GM12864 (cell line): Measurements from ENCODE around the gene ACVR1C.

Source experiments
- DNase-seq: peaks from one replicate; pipeline ENCODE4 v3.0.0-alpha.2; 2011; ENCODE audit warnings: low read depth
- H3K4me3 ChIP-seq: 2 replicates; pipeline ENCODE4 v1.5.1; 2011; ENCODE audit warnings: mild to moderate bottlenecking, low read depth, low read length, control low read depth
- CTCF ChIP-seq: IDR thresholded peaks from 2 replicates; pipeline ENCODE4 v1.5.1; 2011; ENCODE audit warnings: low read depth, mild to moderate bottlenecking, moderate library complexity, low read length, control low read depth, inconsistent platforms; ENCODE audit errors: missing control alignments

ACVR1C gene

GRCh38 chr2:157628477-157629415 is at the start of gene ACVR1C:
Gene ACVR1C (minus strand): TSS chr2:157628864. CDS start chr2:157628644, 220 bp downstream.
- no peak for DNase-seq
- TF ChIP-seq CTCF = peak; percentile 60
- peak within 1 kb of the TSS; percentile 33 for H3K4me3 ChIP-seq

- DNase-seq = no peak
- no peak overlapping the region for H3K4me3 ChIP-seq
- TF ChIP-seq CTCF = no peak
These were observed 49.3 kb upstream of the ACVR1C start for GRCh38 chr2:157677941-157678340.

GRCh38 chr2:157672129-157672528 is 43.5 kb upstream of the ACVR1C start:
- TF ChIP-seq CTCF = no peak
- DNase-seq = no peak

GRCh38 chr2:157662401-157662800 is 33.7 kb upstream of the ACVR1C start:
- DNase-seq = no peak
- no peak overlapping the region for H3K4me3 ChIP-seq
- TF ChIP-seq CTCF = no peak

More at GRCh38 chr2:157672129-157672528, 43.5 kb upstream of the ACVR1C start:
- no peak overlapping the region for H3K4me3 ChIP-seq

- DNase-seq = no peak
- no peak overlapping the region for H3K4me3 ChIP-seq
- TF ChIP-seq CTCF = no peak
These were observed 33.1 kb upstream of the ACVR1C start for GRCh38 chr2:157661776-157662175.

- no peak overlapping the region for H3K4me3 ChIP-seq
- DNase-seq = no peak
- no peak for TF ChIP-seq CTCF
These were observed 29.2 kb upstream of the ACVR1C start for GRCh38 chr2:157657858-157658257.
